ENCODE results near the gene ACTG1. TPM values are rescaled to one million over a fixed set of nuclear protein-coding genes. Genes with fewer than 3 reads are reported as not detected.

ACTG1 gene
- total RNA-seq, 4 donors from 2014 or later = 829 to 1,848 (median 1,550) TPM

DNA sequence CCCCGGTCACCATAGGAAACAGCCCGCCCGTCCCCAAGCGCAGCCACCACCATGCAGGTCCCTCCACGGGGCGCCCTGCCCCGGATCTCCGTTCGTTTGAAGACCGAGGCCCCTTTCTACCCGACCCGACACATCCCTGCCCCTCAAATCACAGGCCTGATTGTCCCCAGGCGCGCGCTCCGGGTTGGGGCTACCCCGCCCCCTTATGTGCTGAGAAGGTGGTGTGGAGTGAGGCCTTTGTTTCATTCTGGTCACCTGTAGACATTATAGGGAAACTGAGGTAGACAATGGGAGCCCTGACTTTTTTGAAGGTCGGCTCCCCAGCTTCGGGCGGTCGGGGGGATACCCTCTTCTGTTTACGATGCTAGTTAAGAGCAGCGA, 763 bp upstream of the ACTG1 start:
- H3K4me1 ChIP-seq = peaks cover 0 to 65% (median 35%) of the 10 kb centered on the region in 3 donors
- TF ChIP-seq CTCF (IDR thresholded peaks at IDR 0.05) (no peak), POLR2A (IDR thresholded peaks at IDR 0.05) (peak in 1 of 2 donors; percentile 7)
- WGBS, 2 donors (ENCODE audit: low coverage in 1 of 2) = no CpG with 5 or more reads among the region's 23 CpGs
- ATAC-seq = peak; percentile 34
- peak overlapping the region; percentile 94 to 100 (median 98) for H3K27ac ChIP-seq
- H3K27me3 ChIP-seq = no peaks in the 10 kb centered on the region
- H3K9me3 ChIP-seq = no peaks in the 10 kb centered on the region
- H3K4me3 ChIP-seq = peak overlapping the region; percentile 54 to 83
- peaks cover 0 to 38% of the 10 kb centered on the region in 2 donors for H3K36me3 ChIP-seq

DNA sequence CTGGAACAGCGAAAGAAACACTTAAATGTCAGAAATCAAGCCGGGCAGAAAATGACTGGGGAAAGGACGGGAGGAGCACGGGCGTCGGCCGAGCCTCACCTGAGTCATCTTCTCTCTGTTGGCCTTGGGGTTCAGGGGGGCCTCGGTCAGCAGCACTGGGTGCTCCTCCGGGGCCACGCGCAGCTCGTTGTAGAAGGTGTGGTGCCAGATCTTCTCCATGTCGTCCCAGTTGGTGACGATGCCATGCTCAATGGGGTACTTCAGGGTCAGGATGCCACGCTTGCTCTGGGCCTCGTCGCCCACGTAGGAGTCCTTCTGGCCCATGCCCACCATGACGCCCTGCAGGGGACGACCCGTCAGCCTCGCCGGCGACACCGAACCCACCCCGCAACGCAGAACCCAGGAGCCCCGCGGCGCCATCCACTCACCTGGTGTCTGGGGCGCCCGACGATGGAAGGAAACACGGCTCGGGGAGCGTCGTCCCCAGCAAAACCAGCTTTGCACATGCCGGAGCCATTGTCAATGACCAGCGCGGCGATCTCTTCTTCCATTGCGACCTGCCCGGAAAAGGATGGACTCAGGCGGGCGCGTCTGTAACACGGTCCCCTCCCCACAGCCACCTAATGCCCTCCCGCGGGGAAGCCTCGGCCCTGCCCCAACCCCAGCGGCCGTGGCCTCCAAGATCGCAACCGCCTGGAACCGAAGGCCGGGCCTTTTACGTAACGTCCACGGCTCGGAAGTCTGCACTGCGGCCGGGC, 616 bp downstream of the ACTG1 start:
- Histone ChIP-seq H3K36me3 (peaks cover 0 to 40% of the 10 kb centered on the region in 2 donors), H3K4me3 (peak overlapping the region; percentile 70 to 83), H3K9me3 (no peaks in the 10 kb centered on the region), H3K27ac (peak overlapping the region; percentile 82 to 100 (median 98)), H3K27me3 (no peaks in the 10 kb centered on the region), H3K4me1 (peaks cover 0 to 54% (median 22%) of the 10 kb centered on the region in 3 donors)
- peak; percentile 23 for ATAC-seq
- WGBS, 2 donors (ENCODE audit: low coverage in 1 of 2) = 0% methylated on average over 2 to 7 of the region's 62 CpGs
- TF ChIP-seq EP300 (IDR thresholded peaks at IDR 0.05) (no peak), POLR2AphosphoS5 (IDR thresholded peaks at IDR 0.05) (peak; percentile 8), CTCF (IDR thresholded peaks at IDR 0.05) (peak in 1 of 4 experiments; percentile 8)

GRCh38 chr17:81511554-81511803, 1.1 kb downstream of the ACTG1 start:
- peak overlapping the region; percentile 82 to 100 (median 98) for H3K27ac ChIP-seq
- TF ChIP-seq POLR2A (IDR thresholded peaks at IDR 0.05) = no peak
- TF ChIP-seq POLR2AphosphoS5 (IDR thresholded peaks at IDR 0.05) = no peak
- TF ChIP-seq EP300 (IDR thresholded peaks at IDR 0.05) = no peak
- peak in 1 of 4 experiments; percentile 1 for TF ChIP-seq CTCF (IDR thresholded peaks at IDR 0.05)
- H3K9me3 ChIP-seq = no peaks in the 10 kb centered on the region
- no peaks in the 10 kb centered on the region for H3K27me3 ChIP-seq
- 0% methylated on average over 5 to 9 of the region's 9 CpGs for WGBS, 2 donors (ENCODE audit: low coverage in 1 of 2)
- H3K36me3 ChIP-seq = peaks cover 0 to 40% of the 10 kb centered on the region in 2 donors
- peaks cover 0 to 49% (median 17%) of the 10 kb centered on the region in 3 donors for H3K4me1 ChIP-seq
- ATAC-seq = no peak
- peak overlapping the region; percentile 70 to 83 for H3K4me3 ChIP-seq

DNA sequence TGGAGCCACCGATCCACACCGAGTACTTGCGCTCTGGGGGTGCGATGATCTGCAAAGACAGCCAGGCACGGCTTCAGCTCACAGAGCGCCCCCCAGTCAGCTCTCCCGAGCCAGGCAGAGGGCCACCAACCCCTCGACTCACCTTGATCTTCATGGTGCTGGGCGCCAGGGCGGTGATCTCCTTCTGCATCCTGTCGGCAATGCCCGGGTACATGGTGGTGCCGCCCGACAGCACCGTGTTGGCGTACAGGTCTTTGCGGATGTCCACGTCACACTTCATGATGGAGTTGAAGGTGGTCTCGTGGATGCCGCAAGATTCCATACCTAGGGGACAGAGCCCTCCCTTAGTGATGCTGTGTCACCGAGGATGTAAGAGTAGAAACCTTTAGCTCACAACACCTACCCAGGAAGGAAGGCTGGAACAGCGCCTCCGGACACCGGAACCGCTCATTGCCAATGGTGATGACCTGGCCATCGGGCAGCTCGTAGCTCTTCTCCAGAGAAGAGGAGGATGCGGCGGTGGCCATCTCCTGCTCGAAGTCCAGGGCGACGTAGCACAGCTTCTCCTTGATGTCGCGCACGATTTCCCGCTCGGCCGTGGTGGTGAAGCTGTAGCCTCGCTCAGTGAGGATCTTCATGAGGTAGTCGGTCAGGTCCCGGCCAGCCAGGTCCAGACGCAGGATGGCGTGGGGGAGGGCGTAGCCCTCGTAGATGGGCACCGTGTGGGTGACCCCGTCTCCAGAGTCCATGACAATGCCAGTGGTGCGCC, 1.6 kb downstream of the ACTG1 start:
- WGBS, 2 donors (ENCODE audit: low coverage in 1 of 2) = 0 to 3% methylated on average over 6 of the region's 48 CpGs
- peak overlapping the region; percentile 82 to 100 (median 98) for H3K27ac ChIP-seq
- H3K9me3 ChIP-seq = no peaks in the 10 kb centered on the region
- no peaks in the 10 kb centered on the region for H3K27me3 ChIP-seq
- TF ChIP-seq POLR2AphosphoS5 (IDR thresholded peaks at IDR 0.05) (peak; percentile 12), POLR2A (IDR thresholded peaks at IDR 0.05) (peak in 1 of 2 donors; percentile 5), CTCF (IDR thresholded peaks at IDR 0.05) (no peak)
- peaks cover 0 to 44% (median 11%) of the 10 kb centered on the region in 3 donors for H3K4me1 ChIP-seq
- peak overlapping the region; percentile 70 to 83 for H3K4me3 ChIP-seq
- peaks cover 0 to 40% of the 10 kb centered on the region in 2 donors for H3K36me3 ChIP-seq
- ATAC-seq = no peak
